ENCODE measurements around the gene CMTM2.

The CMTM2 gene

DNA sequence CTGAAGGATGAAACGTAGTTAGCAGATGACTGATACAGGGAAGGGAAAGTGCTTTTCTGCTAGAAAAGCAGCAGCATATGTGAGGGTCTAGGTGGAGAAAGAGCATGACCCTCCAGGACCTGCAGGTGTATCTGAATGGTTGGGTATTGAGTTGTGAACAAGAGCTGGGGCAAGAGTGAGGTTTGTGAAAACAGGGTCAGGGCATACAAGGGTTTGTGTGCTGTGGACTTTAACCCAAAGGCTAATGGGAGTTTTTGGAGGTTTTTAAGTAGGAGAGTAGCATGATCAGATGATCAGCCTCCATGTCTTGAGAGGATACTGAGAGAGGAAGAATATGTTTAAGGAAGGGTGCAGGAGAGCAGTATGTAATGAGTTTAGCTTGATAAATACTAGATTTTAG lies 19.2 kb upstream of the CMTM2 start:
- Mint-ChIP-seq H3K4me1 (peaks cover 10% of the 10 kb centered on the region), H3K9me3 (no peaks in the 10 kb centered on the region)

DNA sequence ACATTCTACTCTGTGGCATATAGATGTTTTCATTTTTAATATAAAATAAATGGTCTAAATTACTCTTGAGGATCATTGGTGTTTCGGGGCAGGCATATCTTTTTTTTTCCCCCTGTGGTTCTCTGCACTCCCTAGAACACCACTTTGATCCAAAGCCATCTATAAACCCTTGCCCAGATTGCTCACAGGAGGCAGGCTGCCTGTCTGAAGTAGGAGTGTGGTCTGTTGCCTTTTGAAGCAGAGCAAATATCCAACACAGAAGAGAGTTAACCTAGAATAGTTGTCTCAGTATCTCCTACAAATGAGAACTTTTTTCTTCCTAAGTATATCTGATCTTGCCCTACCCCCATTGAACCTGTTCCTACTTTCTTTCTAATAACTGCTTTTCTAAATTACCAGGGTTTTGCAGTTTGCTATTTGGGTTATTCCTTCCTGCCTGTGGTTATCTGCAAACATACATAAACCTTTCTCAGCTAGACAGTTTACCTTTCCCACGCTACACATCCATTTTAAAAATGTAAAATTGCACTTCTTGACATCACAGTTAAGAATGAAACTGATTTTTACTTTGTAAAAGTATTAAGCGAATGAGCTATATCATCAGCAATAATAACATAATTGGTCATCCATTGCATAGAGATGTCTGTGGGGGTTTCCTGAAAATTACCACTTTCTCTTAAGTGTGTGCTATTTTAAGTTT lies 17.7 kb upstream of the CMTM2 start:
- Mint-ChIP-seq H3K9me3 (no peaks in the 10 kb centered on the region), H3K4me3 (no peak overlapping the region), H3K27ac (no peak overlapping the region), H3K36me3 (ENCODE audit: low read depth) (peaks cover 37% of the 10 kb centered on the region), H3K4me1 (peaks cover 10% of the 10 kb centered on the region), H3K27me3 (ENCODE audit: low read depth, poor library complexity) (no peaks in the 10 kb centered on the region)
- TF ChIP-seq, protein P1, sequence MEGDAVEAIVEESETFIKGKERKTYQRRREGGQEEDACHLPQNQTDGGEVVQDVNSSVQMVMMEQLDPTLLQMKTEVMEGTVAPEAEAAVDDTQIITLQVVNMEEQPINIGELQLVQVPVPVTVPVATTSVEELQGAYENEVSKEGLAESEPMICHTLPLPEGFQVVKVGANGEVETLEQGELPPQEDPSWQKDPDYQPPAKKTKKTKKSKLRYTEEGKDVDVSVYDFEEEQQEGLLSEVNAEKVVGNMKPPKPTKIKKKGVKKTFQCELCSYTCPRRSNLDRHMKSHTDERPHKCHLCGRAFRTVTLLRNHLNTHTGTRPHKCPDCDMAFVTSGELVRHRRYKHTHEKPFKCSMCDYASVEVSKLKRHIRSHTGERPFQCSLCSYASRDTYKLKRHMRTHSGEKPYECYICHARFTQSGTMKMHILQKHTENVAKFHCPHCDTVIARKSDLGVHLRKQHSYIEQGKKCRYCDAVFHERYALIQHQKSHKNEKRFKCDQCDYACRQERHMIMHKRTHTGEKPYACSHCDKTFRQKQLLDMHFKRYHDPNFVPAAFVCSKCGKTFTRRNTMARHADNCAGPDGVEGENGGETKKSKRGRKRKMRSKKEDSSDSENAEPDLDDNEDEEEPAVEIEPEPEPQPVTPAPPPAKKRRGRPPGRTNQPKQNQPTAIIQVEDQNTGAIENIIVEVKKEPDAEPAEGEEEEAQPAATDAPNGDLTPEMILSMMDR (IDR thresholded peaks at IDR 0.05), result no peak
- DNase-seq, result no peak

More for the DNA sequence above, 19.2 kb upstream of the CMTM2 start:
- H3K27me3 Mint-ChIP-seq (ENCODE audit: low read depth, poor library complexity), result peaks cover 3% of the 10 kb centered on the region
- H3K36me3 Mint-ChIP-seq (ENCODE audit: low read depth), result peaks cover 31% of the 10 kb centered on the region
- no peak overlapping the region for H3K4me3 Mint-ChIP-seq
- no peak for DNase-seq
- TF ChIP-seq, protein P1 (IDR thresholded peaks at IDR 0.05), result no peak
- peak overlapping the region; percentile 1 for H3K27ac Mint-ChIP-seq

DNA sequence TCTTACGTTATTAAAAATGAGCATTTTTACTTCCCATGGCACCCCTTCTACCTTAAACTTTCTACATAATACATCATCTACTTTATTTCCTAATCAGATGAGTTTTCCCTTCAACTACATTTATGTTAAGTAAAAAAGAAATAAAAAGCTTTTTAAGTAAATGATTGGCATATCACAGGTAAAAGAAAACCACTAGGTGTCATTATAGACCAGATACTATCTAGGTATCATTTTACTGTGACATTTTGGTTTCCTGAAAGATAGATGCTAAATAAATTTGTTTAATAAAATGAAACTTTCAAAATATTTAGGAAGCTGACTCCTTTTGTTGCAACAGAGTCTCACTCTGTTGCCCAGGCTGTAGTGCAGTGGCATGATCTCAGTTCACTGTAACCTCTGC lies 16.9 kb upstream of the CMTM2 start:
- Mint-ChIP-seq H3K27ac (no peak overlapping the region), H3K36me3 (ENCODE audit: low read depth) (peaks cover 44% of the 10 kb centered on the region), H3K9me3 (no peaks in the 10 kb centered on the region), H3K4me3 (no peak overlapping the region), H3K27me3 (ENCODE audit: low read depth, poor library complexity) (no peaks in the 10 kb centered on the region), H3K4me1 (peaks cover 10% of the 10 kb centered on the region)
- DNase-seq, result no peak
- TF ChIP-seq, protein P1 (IDR thresholded peaks at IDR 0.05), result no peak

DNA sequence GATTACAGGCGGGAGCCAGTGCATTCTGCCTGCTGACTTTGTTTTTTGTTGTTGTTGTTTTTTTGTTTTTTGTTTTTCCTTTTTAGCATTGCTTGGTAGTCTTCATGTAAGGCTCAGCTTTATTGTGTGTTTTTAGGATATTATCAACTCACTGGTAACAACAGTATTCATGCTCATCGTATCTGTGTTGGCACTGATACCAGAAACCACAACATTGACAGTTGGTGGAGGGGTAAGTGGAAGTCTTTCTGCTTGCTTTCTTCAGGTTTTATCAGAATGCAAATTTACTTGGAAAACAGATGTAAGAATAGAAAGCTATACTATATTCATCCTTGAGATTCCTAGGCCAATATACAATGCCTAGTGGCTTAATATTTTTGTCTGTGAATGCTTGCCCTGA lies 16.3 kb upstream of the CMTM2 start:
- no peak overlapping the region for H3K27ac Mint-ChIP-seq
- no peak for DNase-seq
- H3K27me3 Mint-ChIP-seq (ENCODE audit: low read depth, poor library complexity), result no peaks in the 10 kb centered on the region
- no peaks in the 10 kb centered on the region for H3K9me3 Mint-ChIP-seq
- no peak overlapping the region for H3K4me3 Mint-ChIP-seq
- TF ChIP-seq, protein P1 (IDR thresholded peaks at IDR 0.05), result no peak
- peaks cover 47% of the 10 kb centered on the region for H3K36me3 Mint-ChIP-seq (ENCODE audit: low read depth)
- peaks cover 10% of the 10 kb centered on the region for H3K4me1 Mint-ChIP-seq

DNA sequence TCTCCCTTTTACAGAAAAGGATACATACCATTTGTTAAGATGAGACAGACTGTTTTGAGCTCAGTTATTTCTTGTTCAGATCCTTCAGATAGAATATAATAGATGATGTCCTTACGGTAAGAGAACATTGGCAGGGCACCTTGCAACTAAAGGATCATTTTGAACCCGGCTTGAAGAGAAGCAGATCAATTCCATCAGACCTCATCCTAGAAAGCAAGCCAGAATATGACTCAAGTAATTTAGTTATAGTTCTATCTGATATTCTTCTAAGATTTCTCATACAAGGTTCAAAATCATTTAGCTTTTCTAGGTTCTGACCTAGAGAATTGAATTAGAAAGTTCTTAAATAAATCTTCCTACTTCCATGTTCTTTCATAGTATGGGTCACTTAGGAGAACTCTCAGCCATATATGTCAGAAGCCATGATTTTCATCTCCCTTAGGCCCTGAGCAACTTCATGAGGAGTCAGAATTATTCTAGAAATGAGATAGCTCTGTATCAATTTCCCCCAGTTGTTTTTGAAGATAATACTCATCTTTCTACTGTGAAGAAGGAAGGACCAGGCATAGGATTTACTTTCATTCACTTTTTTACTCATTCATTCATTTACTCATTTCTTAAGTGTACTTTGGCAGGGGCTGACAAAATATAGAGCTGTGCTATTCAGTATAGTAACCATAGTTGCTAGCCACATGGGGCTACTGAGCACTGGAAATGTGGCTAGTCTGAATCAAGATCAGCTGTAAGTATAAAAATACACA lies 15.5 kb upstream of the CMTM2 start:
- TF ChIP-seq, protein P1 (IDR thresholded peaks at IDR 0.05), result no peak
- DNase-seq, result no peak
- peaks cover 48% of the 10 kb centered on the region for H3K36me3 Mint-ChIP-seq (ENCODE audit: low read depth)

More for the DNA sequence above, 15.5 kb upstream of the CMTM2 start:
- H3K9me3 Mint-ChIP-seq, result no peaks in the 10 kb centered on the region
- no peak overlapping the region for H3K27ac Mint-ChIP-seq
- peaks cover 10% of the 10 kb centered on the region for H3K4me1 Mint-ChIP-seq
- H3K4me3 Mint-ChIP-seq, result no peak overlapping the region
- H3K27me3 Mint-ChIP-seq (ENCODE audit: low read depth, poor library complexity), result no peaks in the 10 kb centered on the region

Measured in nephron progenitor cell (in vitro differentiated cells).